ENCODE data around the gene SLC26A6.

The SLC26A6 gene

DNA sequence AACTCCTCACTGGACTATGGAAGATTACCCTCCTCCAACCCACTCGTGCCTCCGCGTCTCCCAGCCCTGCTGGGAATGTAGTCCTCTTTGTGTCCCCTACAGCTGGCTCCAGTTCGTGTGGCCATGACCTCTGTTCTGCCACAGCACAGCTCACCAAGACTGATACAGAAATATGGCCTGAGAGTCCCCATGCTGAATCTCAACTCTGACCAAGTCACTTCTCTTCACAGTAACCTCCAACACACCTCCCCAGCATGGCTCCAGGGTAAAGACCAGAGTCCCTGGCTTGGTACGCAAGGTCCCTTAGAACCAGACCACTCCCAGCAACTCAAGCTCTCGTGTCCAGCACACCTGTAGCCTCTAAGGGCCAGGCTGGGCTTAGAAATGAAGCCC lies 37.9 kb downstream of the SLC26A6 start:
- no peaks in the 10 kb centered on the region for H3K9me2 ChIP-seq (ENCODE audit: low read depth, low read length)
- no peaks in the 10 kb centered on the region for H3K4me1 ChIP-seq (ENCODE audit: insufficient read depth, low read length, severe bottlenecking)
- H3K9ac ChIP-seq (ENCODE audit: low read length) = no peak overlapping the region
- no peaks in the 10 kb centered on the region for H3K79me2 ChIP-seq (ENCODE audit: insufficient read depth, low read length)
- peaks cover 50% of the 10 kb centered on the region for H3K36me3 ChIP-seq (ENCODE audit: insufficient read depth, low read length)
- no peak overlapping the region for H3K27ac ChIP-seq (ENCODE audit: low read depth, low read length, poor library complexity, severe bottlenecking)
- H2AFZ ChIP-seq (ENCODE audit: low read length) = no peak overlapping the region
- no peak for TF ChIP-seq EZH2 (IDR thresholded peaks at IDR 0.05; ENCODE audit: borderline replicate concordance, low read length)
- TF ChIP-seq CTCF (IDR thresholded peaks at IDR 0.05; ENCODE audit: low read length) = no peak
- no peaks in the 10 kb centered on the region for H3F3A ChIP-seq (ENCODE audit: insufficient read depth, low read length)
- no peak overlapping the region for H3K4me3 ChIP-seq (ENCODE audit: low read depth, low read length, poor library complexity, severe bottlenecking)
- no peak overlapping the region for H3K4me2 ChIP-seq (ENCODE audit: low read length)
- no peaks in the 10 kb centered on the region for H4K20me1 ChIP-seq (ENCODE audit: insufficient read depth, low read length)
- H3K27me3 ChIP-seq (ENCODE audit: insufficient read depth, low read length) = peaks cover 15% of the 10 kb centered on the region
- no peaks in the 10 kb centered on the region for H3K9me3 ChIP-seq (ENCODE audit: low read length)

DNA sequence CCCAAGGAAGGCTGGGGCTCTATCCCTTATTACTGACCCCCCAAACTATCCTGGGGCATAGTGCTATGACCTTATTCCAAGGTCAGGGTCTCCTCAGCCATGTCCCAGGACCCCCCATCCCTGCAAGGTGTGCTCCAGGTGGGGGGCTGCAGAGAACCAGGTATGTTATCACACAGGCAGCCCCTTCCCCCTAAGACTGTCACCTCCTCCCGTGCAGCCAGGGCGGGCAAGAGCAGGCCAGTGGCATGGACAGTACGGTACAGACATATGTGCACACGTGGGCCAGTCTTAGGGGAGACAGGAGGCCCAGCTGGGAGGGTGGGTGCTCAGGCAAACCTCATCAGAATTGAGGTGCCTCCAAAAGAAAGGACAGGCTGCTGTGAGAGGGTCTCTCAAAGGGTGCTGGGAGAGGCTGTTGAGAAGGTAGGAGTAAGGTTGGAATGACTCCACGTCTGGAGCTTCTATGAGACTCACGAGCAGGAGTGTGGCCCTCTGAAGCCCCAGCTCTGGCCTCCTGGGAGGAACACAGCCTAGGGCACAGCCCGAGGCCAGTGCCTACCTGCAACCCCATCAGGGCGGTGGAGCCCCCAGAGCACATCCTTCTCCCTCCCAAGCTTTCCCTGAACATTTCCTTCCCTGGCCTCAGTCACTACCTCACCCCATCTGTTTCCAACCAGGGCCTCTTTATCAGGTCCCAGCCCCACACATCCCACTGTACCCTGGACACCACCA lies 38.4 kb downstream of the SLC26A6 start:
- no peak for TF ChIP-seq CTCF (IDR thresholded peaks at IDR 0.05; ENCODE audit: low read length)
- TF ChIP-seq EZH2 (IDR thresholded peaks at IDR 0.05; ENCODE audit: borderline replicate concordance, low read length) = no peak
- Histone ChIP-seq H3K27me3 (ENCODE audit: insufficient read depth, low read length) (peaks cover 15% of the 10 kb centered on the region), H4K20me1 (ENCODE audit: insufficient read depth, low read length) (no peaks in the 10 kb centered on the region), H2AFZ (ENCODE audit: low read length) (no peak overlapping the region), H3F3A (ENCODE audit: insufficient read depth, low read length) (no peaks in the 10 kb centered on the region), H3K79me2 (ENCODE audit: insufficient read depth, low read length) (no peaks in the 10 kb centered on the region), H3K4me2 (ENCODE audit: low read length) (no peak overlapping the region), H3K9me2 (ENCODE audit: low read depth, low read length) (no peaks in the 10 kb centered on the region), H3K27ac (ENCODE audit: low read depth, low read length, poor library complexity, severe bottlenecking) (no peak overlapping the region), H3K4me1 (ENCODE audit: insufficient read depth, low read length, severe bottlenecking) (no peaks in the 10 kb centered on the region), H3K36me3 (ENCODE audit: insufficient read depth, low read length) (peaks cover 46% of the 10 kb centered on the region), H3K9me3 (ENCODE audit: low read length) (no peaks in the 10 kb centered on the region), H3K9ac (ENCODE audit: low read length) (no peak overlapping the region), H3K4me3 (ENCODE audit: low read depth, low read length, poor library complexity, severe bottlenecking) (no peak overlapping the region)

- Histone ChIP-seq H3K4me3 (ENCODE audit: low read depth, low read length, poor library complexity, severe bottlenecking) (no peak overlapping the region), H3K27ac (ENCODE audit: low read depth, low read length, poor library complexity, severe bottlenecking) (no peak overlapping the region)
These were observed 39.1 kb downstream of the SLC26A6 start for GRCh38 chr3:48596157-48596556.

More at GRCh38 chr3:48596157-48596556, 39.1 kb downstream of the SLC26A6 start:
- Histone ChIP-seq H3K79me2 (ENCODE audit: insufficient read depth, low read length) (no peaks in the 10 kb centered on the region), H3K27me3 (ENCODE audit: insufficient read depth, low read length) (peaks cover 22% of the 10 kb centered on the region), H3F3A (ENCODE audit: insufficient read depth, low read length) (no peaks in the 10 kb centered on the region), H3K9me2 (ENCODE audit: low read depth, low read length) (no peaks in the 10 kb centered on the region), H3K4me1 (ENCODE audit: insufficient read depth, low read length, severe bottlenecking) (no peaks in the 10 kb centered on the region), H4K20me1 (ENCODE audit: insufficient read depth, low read length) (no peaks in the 10 kb centered on the region), H3K9me3 (ENCODE audit: low read length) (no peaks in the 10 kb centered on the region), H3K4me2 (ENCODE audit: low read length) (no peak overlapping the region), H2AFZ (ENCODE audit: low read length) (no peak overlapping the region), H3K36me3 (ENCODE audit: insufficient read depth, low read length) (peaks cover 39% of the 10 kb centered on the region), H3K9ac (ENCODE audit: low read length) (no peak overlapping the region)
- TF ChIP-seq EZH2 (IDR thresholded peaks at IDR 0.05; ENCODE audit: borderline replicate concordance, low read length) = no peak
- no peak for TF ChIP-seq CTCF (IDR thresholded peaks at IDR 0.05; ENCODE audit: low read length)

All from OCI-LY1 (cell line).